Ovary (tissue), 9 donors: ENCODE data around the gene OSM. TPM values are rescaled to one million over a fixed set of nuclear protein-coding genes. Genes with fewer than 3 reads are reported as not detected.
A peak's percentile ranks its signal among the peaks of the same experiment; 100 is the strongest.

Experiments used
- DNase-seq, 5 donors: peaks; one replicate each; pipeline ENCODE4 v3.0.0-alpha.2; 2019 to 2020
- H3K27ac ChIP-seq, 2 donors: fragments of 200-600 bp; one replicate each; pipeline versions ENCODE4 v1.5.1 to v1.8.0; 2019 to 2022
- H3K27me3 ChIP-seq: fragments of 200-600 bp; one replicate; pipeline ENCODE4 v1.8.0; 2022
- H3K36me3 ChIP-seq: fragments of 200-600 bp; sonication (generic); one replicate; pipeline ENCODE4 v1.5.1; 2019
- H3K4me1 ChIP-seq: one replicate; pipeline ENCODE4 v1.8.1; 2013; ENCODE audit warnings: mild to moderate bottlenecking, moderate library complexity; ENCODE audit not compliant: insufficient read depth
- H3K4me3 ChIP-seq: fragments of 200-600 bp; sonication (generic); one replicate; pipeline ENCODE4 v1.5.1; 2017
- H3K9me3 ChIP-seq, 2 donors: fragments of 200-600 bp in 1 of 2; sonication (generic) in 1 of 2; one replicate each; pipeline versions ENCODE4 v1.5.1 to v1.8.1; 2013 to 2019; ENCODE audit warnings: mild to moderate bottlenecking in 1 of 2, moderate library complexity in 1 of 2
- CTCF ChIP-seq, 3 donors: fragments of 450-650 bp in 2 of 3; fragments of 200-600 bp in 1 of 3; IDR thresholded peaks; one replicate each; pipeline versions ENCODE4 v1.5.1 to v1.8.0; 2016 to 2022; ENCODE audit warnings: antibody characterized with exemption in 3 of 3, mild to moderate bottlenecking in 1 of 3
- EP300 ChIP-seq: sonication (generic); formaldehyde crosslinking; IDR thresholded peaks from one replicate; pipeline ENCODE4 v1.6.1; 2017; ENCODE audit warnings: antibody characterized with exemption
- POLR2A ChIP-seq: fragments of 450-650 bp; IDR thresholded peaks from one replicate; pipeline ENCODE4 v1.6.1; 2017; ENCODE audit warnings: antibody characterized with exemption, mild to moderate bottlenecking, moderate library complexity
- WGBS, 3 donors: extraction: QIAGEN DNeasy Blood & Tissue Kit in 1 of 3; methylation state at CpG; one replicate each; pipeline versions ENCODE4 v1.1.5 to v1.1.7; 2013 to 2017; 5-methylcytosine and 5-hydroxymethylcytosine counted together
- intact Hi-C, 4 donors: fragments of 100-400 bp; cut with DNase I; formaldehyde crosslinking; loops; one replicate each; pipeline versions ENCODE4 v1.11.0 to v1.15.1; 2022 to 2023
- polyA plus RNA-seq, 2 donors: library from polyadenylated mRNA; stranded (reverse); fragments of 200-250 nt in 1 of 2; fragments of 350-450 nt in 1 of 2; fragmentation: Illumina TruSeq in 1 of 2; extraction: RNeasy Lipid Tissue Mini Kit (QIAGEN cat#74804) in 1 of 2; gene quantifications; one replicate each; pipeline ENCODE4 v1.2.3, GENCODE V29; 2013 to 2014
- total RNA-seq, 7 donors: library from RNA; depleted of rRNA in 2 of 7; stranded (reverse); fragments of >200 nt in 2 of 7; fragmentation: NEBNext Ultra II Directional in 3 of 7; extraction: Animal tissue kit (Norgen Biotek cat#: 25700) in 3 of 7; gene quantifications; one replicate each; pipeline versions ENCODE4 v1.1.0 to v1.2.4, GENCODE V29; 2016 to 2023
- donor health status: DM: no; HTN: no; CAD: no; lungs with moderate emphysema.
- donor health status: DM: no; HTN: no; CAD: no.
- donor health status: Bipolar disorder and iron deficiency.
- donor health status: DM: yes; HTN: yes; CAD: no.
- donor health status: DM: no; HTN: no; CAD: no.
- donor health status: DM: yes; HTN: yes; CAD: no.

Gene OSM
- total and polyA plus RNA-seq, 9 donors, result 0.46 to 4.5 (median 1.2) TPM; not detected in 2

- TF ChIP-seq CTCF (IDR thresholded peaks at IDR 0.05), result no peak
- no peak for TF ChIP-seq EP300
- TF ChIP-seq POLR2A, result no peak
- intact Hi-C loops, result no loop called here
- H3K4me3 ChIP-seq, result no peak overlapping the region
- DNase-seq, result peak in 3 of 5 donors; percentile 43 to 70 (median 62)
- WGBS, 3 donors, result 2 to 16% (median 10%) methylated on average over 4 of the region's 4 CpGs
- H3K27ac ChIP-seq, result peak overlapping the region; percentile 16 to 64
- no peaks in the 10 kb centered on the region for H3K9me3 ChIP-seq
- no peaks in the 10 kb centered on the region for H3K27me3 ChIP-seq
- no peaks in the 10 kb centered on the region for H3K36me3 ChIP-seq
- H3K4me1 ChIP-seq, result peaks cover 44% of the 10 kb centered on the region
These were observed 38.9 kb upstream of the OSM start for GRCh38 chr22:30305519-30305905.

GRCh38 chr22:30304495-30305244 lies 38.0 kb upstream of the OSM start:
- Histone ChIP-seq H3K27me3 (no peaks in the 10 kb centered on the region), H3K9me3 (no peaks in the 10 kb centered on the region), H3K4me3 (no peak overlapping the region), H3K4me1 (peaks cover 36% of the 10 kb centered on the region), H3K27ac (peak overlapping the region; percentile 16 to 64), H3K36me3 (no peaks in the 10 kb centered on the region)
- no peak for DNase-seq
- 68 to 81% (median 71%) methylated on average over 7 of the region's 7 CpGs for WGBS, 3 donors
- intact Hi-C loops, result no loop called here
- TF ChIP-seq EP300, result no peak
- TF ChIP-seq POLR2A, result no peak
- TF ChIP-seq CTCF (IDR thresholded peaks at IDR 0.05), result no peak

GRCh38 chr22:30302810-30303138 lies 36.1 kb upstream of the OSM start:
- DNase-seq, result no peak
- no peak overlapping the region for H3K4me3 ChIP-seq
- no peaks in the 10 kb centered on the region for H3K27me3 ChIP-seq
- H3K27ac ChIP-seq, result peak overlapping the region in 1 of 2 donors; percentile 49
- intact Hi-C loops, result no loop called here
- 41 to 62% (median 43%) methylated on average over 5 of the region's 5 CpGs for WGBS, 3 donors
- no peaks in the 10 kb centered on the region for H3K9me3 ChIP-seq
- TF ChIP-seq POLR2A (no peak), EP300 (no peak), CTCF (IDR thresholded peaks at IDR 0.05) (no peak)
- H3K4me1 ChIP-seq, result peaks cover 28% of the 10 kb centered on the region
- no peaks in the 10 kb centered on the region for H3K36me3 ChIP-seq

- Histone ChIP-seq H3K4me3 (no peak overlapping the region), H3K27ac (peak overlapping the region; percentile 33 to 49), H3K36me3 (no peaks in the 10 kb centered on the region), H3K4me1 (peaks cover 28% of the 10 kb centered on the region), H3K27me3 (no peaks in the 10 kb centered on the region), H3K9me3 (no peaks in the 10 kb centered on the region)
- 34 to 39% (median 35%) methylated on average over 8 to 9 of the region's 9 CpGs for WGBS, 3 donors
- TF ChIP-seq CTCF (IDR thresholded peaks at IDR 0.05), result no peak
- no peak for TF ChIP-seq POLR2A
- no peak for TF ChIP-seq EP300
- DNase-seq, result peak in 3 of 5 donors; percentile 56 to 80 (median 62)
- intact Hi-C loops, result no loop called here
These were observed 35.6 kb upstream of the OSM start for GRCh38 chr22:30301995-30302809.
